Suprapubic skin (tissue), 4 donors: Measurements from ENCODE around the gene ZNF35.

Experiments
- CTCF ChIP-seq, 2 donors: fragments of 200-600 bp in 1 of 2; fragments of 450-650 bp in 1 of 2; sonication (generic) in 1 of 2; IDR thresholded peaks; one replicate each; pipeline ENCODE4 v1.5.1; 2016 to 2019; ENCODE audit warnings: antibody characterized with exemption in 2 of 2, mild to moderate bottlenecking in 1 of 2, moderate library complexity in 1 of 2
- POLR2A ChIP-seq, 2 donors: fragments of 450-650 bp; IDR thresholded peaks; one replicate each; pipeline ENCODE4 v1.6.1; 2017; ENCODE audit warnings: antibody characterized with exemption in 2 of 2, mild to moderate bottlenecking in 2 of 2, moderate library complexity in 2 of 2
- POLR2AphosphoS5 ChIP-seq, 3 donors: sonication (generic); formaldehyde crosslinking; IDR thresholded peaks; one replicate each; pipeline ENCODE4 v1.6.1; 2017; ENCODE audit warnings: antibody characterized with exemption in 3 of 3

GRCh38 chr3:44624749-44625480 lies 23.6 kb upstream of the ZNF35 start, which contains the start of gene ZNF197:
- TF ChIP-seq CTCF (IDR thresholded peaks at IDR 0.05) (peak in 1 of 2 donors; percentile 12), POLR2A (IDR thresholded peaks at IDR 0.05) (peak in 1 of 2 donors; percentile 30), POLR2AphosphoS5 (IDR thresholded peaks at IDR 0.05) (peak in 2 of 3 donors; percentile 11 to 62)
